Right kidney (tissue), 1 donor: ENCODE measurements around the gene PLXNC1.

ENCODE experiments used
- DNase-seq: peaks from one replicate; pipeline ENCODE4 v3.0.0-alpha.2; 2016

PLXNC1 gene

GRCh38 chr12:94265966-94266745 is 117.8 kb downstream of the PLXNC1 start:
- DNase-seq, result no peak

GRCh38 chr12:94266796-94267536 is 118.6 kb downstream of the PLXNC1 start:
- no peak for DNase-seq

GRCh38 chr12:94267537-94267872 is 119.1 kb downstream of the PLXNC1 start:
- no peak for DNase-seq

- DNase-seq, result no peak
These were observed 119.6 kb downstream of the PLXNC1 start for GRCh38 chr12:94267921-94268471.

GRCh38 chr12:94269316-94269999 is 121.1 kb downstream of the PLXNC1 start:
- DNase-seq, result no peak

- DNase-seq, result no peak
These were observed 123.0 kb downstream of the PLXNC1 start for GRCh38 chr12:94271351-94271750.

- no peak for DNase-seq
These were observed 123.9 kb downstream of the PLXNC1 start for GRCh38 chr12:94272280-94272679.

- DNase-seq, result no peak
These were observed 124.9 kb downstream of the PLXNC1 start for GRCh38 chr12:94273272-94273671.

- DNase-seq, result no peak
These were observed 128.3 kb downstream of the PLXNC1 start for GRCh38 chr12:94276725-94277124.

- no peak for DNase-seq
These were observed 129.1 kb downstream of the PLXNC1 start for GRCh38 chr12:94277426-94278000.

- no peak for DNase-seq
These were observed 131.7 kb downstream of the PLXNC1 start for GRCh38 chr12:94280063-94280462.

GRCh38 chr12:94282675-94283074 is 134.3 kb downstream of the PLXNC1 start:
- no peak for DNase-seq

GRCh38 chr12:94284046-94284445 is 135.7 kb downstream of the PLXNC1 start:
- DNase-seq, result no peak

- no peak for DNase-seq
These were observed 136.5 kb downstream of the PLXNC1 start for GRCh38 chr12:94284859-94285258.

GRCh38 chr12:94285943-94286582 is 137.7 kb downstream of the PLXNC1 start:
- no peak for DNase-seq

GRCh38 chr12:94286583-94287244 is 138.3 kb downstream of the PLXNC1 start:
- DNase-seq, result no peak

GRCh38 chr12:94287245-94287628 is 138.9 kb downstream of the PLXNC1 start:
- no peak for DNase-seq

- DNase-seq, result no peak
These were observed 141.3 kb downstream of the PLXNC1 start for GRCh38 chr12:94289461-94290312.

GRCh38 chr12:94290353-94290752 is 142.0 kb downstream of the PLXNC1 start:
- DNase-seq, result no peak

- DNase-seq, result no peak
These were observed 148.8 kb downstream of the PLXNC1 start for GRCh38 chr12:94297096-94297699.
